Gastroesophageal sphincter (tissue), 3 donors: ENCODE results near the gene CCDC137.

Experiments
- EP300 ChIP-seq: sonication (generic); formaldehyde crosslinking; IDR thresholded peaks from one replicate; pipeline ENCODE4 v1.6.1; 2017; ENCODE audit warnings: antibody characterized with exemption, mild to moderate bottlenecking
- POLR2A ChIP-seq, 2 donors: fragments of 450-650 bp; IDR thresholded peaks; one replicate each; pipeline ENCODE4 v1.6.1; 2017; ENCODE audit warnings: antibody characterized with exemption in 2 of 2, mild to moderate bottlenecking in 2 of 2, moderate library complexity in 1 of 2
- POLR2AphosphoS5 ChIP-seq: sonication (generic); formaldehyde crosslinking; IDR thresholded peaks from one replicate; pipeline ENCODE4 v1.6.1; 2017; ENCODE audit warnings: antibody characterized with exemption
- TF ChIP-seq, protein P1 (sequence below), 4 experiments: fragments of 200-600 bp in 2 of 4; fragments of 450-650 bp in 2 of 4; sonication (generic) in 1 of 4; IDR thresholded peaks; one replicate each; pipeline ENCODE4 v1.5.1; 2017 to 2019; ENCODE audit warnings: antibody characterized with exemption in 4 of 4, mild to moderate bottlenecking in 2 of 4, moderate library complexity in 2 of 4

DNA sequence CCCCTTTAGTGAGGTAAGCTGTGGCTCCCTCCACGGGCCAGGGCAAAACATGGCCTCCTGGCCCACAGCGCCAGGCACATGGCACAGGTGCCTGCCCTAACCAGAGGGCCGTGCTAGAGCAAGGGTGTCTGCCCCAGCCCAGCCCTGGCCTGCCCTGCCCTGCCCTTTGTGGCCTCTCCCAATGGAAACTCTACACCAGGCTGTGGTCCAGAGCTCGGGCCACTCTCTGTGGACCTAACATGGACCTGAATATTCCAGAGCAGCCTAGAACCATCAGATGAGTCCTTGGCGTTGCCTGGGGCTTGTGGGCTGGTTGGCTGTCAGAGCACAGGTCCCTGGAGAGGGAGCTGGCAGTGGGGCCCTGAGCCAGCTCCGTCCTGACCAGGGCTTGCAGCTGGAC lies 28.7 kb downstream of the CCDC137 start:
- TF ChIP-seq, protein P1, sequence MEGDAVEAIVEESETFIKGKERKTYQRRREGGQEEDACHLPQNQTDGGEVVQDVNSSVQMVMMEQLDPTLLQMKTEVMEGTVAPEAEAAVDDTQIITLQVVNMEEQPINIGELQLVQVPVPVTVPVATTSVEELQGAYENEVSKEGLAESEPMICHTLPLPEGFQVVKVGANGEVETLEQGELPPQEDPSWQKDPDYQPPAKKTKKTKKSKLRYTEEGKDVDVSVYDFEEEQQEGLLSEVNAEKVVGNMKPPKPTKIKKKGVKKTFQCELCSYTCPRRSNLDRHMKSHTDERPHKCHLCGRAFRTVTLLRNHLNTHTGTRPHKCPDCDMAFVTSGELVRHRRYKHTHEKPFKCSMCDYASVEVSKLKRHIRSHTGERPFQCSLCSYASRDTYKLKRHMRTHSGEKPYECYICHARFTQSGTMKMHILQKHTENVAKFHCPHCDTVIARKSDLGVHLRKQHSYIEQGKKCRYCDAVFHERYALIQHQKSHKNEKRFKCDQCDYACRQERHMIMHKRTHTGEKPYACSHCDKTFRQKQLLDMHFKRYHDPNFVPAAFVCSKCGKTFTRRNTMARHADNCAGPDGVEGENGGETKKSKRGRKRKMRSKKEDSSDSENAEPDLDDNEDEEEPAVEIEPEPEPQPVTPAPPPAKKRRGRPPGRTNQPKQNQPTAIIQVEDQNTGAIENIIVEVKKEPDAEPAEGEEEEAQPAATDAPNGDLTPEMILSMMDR (IDR thresholded peaks at IDR 0.05) = no peak
- TF ChIP-seq POLR2AphosphoS5 (no peak), POLR2A (IDR thresholded peaks at IDR 0.05) (no peak), EP300 (no peak)
